K562 (cell line): ENCODE measurements around the gene EVC.

Source experiments
- BRCA1 ChIP-seq, 2 experiments: fragments of 450-650 bp in 1 of 2; sonication (generic) in 1 of 2; formaldehyde crosslinking in 1 of 2; IDR thresholded peaks; 2 replicates each; pipeline versions ENCODE4 v1.5.0 to v1.6.1; 2017 to 2020; ENCODE audit warnings: mild to moderate bottlenecking in 1 of 2, missing genetic modification reagents in 1 of 2
- CBX5 ChIP-seq: IDR thresholded peaks from 2 replicates; pipeline ENCODE4 v1.6.1; 2014; ENCODE audit warnings: low read depth, borderline replicate concordance
- HDAC2 ChIP-seq: fragments of 450-650 bp; IDR thresholded peaks from 2 replicates; pipeline ENCODE4 v1.6.1; 2016; ENCODE audit warnings: mild to moderate bottlenecking
- HOXB6 ChIP-seq: fragments of 250-450 bp; sonication (Bioruptor Pico); IDR thresholded peaks from 2 replicates; pipeline ENCODE4 v1.5.1; 2022; ENCODE audit warnings: mild to moderate bottlenecking, borderline replicate concordance
- POLR2A ChIP-seq: fragments of 450-650 bp; conservative IDR thresholded peaks from 2 replicates; pipeline ENCODE4 v1.6.1; 2016
- POLR2AphosphoS5 ChIP-seq: IDR thresholded peaks from 2 replicates; pipeline ENCODE4 v1.6.1; 2011; ENCODE audit warnings: mild to moderate bottlenecking, low read depth, low read length, moderate library complexity; ENCODE audit not compliant: control insufficient read depth, insufficient read depth
- YY1 ChIP-seq, 3 experiments: IDR thresholded peaks; 2 replicates each; pipeline ENCODE4 v1.6.1; 2011; ENCODE audit warnings: low read length in 2 of 3, mild to moderate bottlenecking in 2 of 3, moderate library complexity in 2 of 3, borderline replicate concordance in 1 of 3, control low read depth in 1 of 3, low read depth in 1 of 3; ENCODE audit not compliant: insufficient read depth in 3 of 3, insufficient replicate concordance in 2 of 3, control insufficient read depth in 1 of 3, insufficient read length in 1 of 3; ENCODE audit errors: extremely low read depth in 1 of 3
- ZZZ3 ChIP-seq: fragments of 450-650 bp; IDR thresholded peaks from 2 replicates; pipeline ENCODE4 v1.6.1; 2016; ENCODE audit warnings: antibody characterized with exemption, mild to moderate bottlenecking, moderate library complexity
- TF ChIP-seq, protein P1 (sequence below): conservative IDR thresholded peaks from 2 replicates; pipeline ENCODE4 v1.6.1; 2011; ENCODE audit warnings: low read depth, mild to moderate bottlenecking, low read length; ENCODE audit not compliant: control insufficient read depth
- TF ChIP-seq, protein P2 (sequence below), 3 experiments: IDR thresholded peaks in 2 of 3; conservative IDR thresholded peaks in 1 of 3; 2 replicates each; pipeline ENCODE4 v1.5.1; 2011 to 2012; ENCODE audit warnings: low read length in 3 of 3, mild to moderate bottlenecking in 3 of 3, control low read depth in 2 of 3, improper control_type of control experiment in 1 of 3, inconsistent platforms in 1 of 3, low read depth in 1 of 3, mixed read lengths in 1 of 3, moderate library complexity in 1 of 3; ENCODE audit not compliant: insufficient read depth in 2 of 3
- TF ChIP-seq, protein P3 (sequence below): sonication (generic); formaldehyde crosslinking; IDR thresholded peaks from 2 replicates; pipeline ENCODE4 v1.5.0; 2020; ENCODE audit warnings: missing genetic modification reagents
- TF ChIP-seq, protein P4 (sequence below), 3 experiments: fragments of 200-800 bp in 1 of 3; fragments of 250-450 bp in 1 of 3; fragments of 450-650 bp in 1 of 3; sonication (Bioruptor Pico) in 1 of 3; sonication (Bioruptor generic) in 1 of 3; formaldehyde crosslinking in 1 of 3; IDR thresholded peaks; 2 replicates each; pipeline versions ENCODE4 v1.6.1 to v1.8.0; 2016 to 2022; ENCODE audit warnings: mild to moderate bottlenecking in 2 of 3, missing genetic modification characterization in 2 of 3, missing compliant biosample characterization in 1 of 3, moderate library complexity in 1 of 3
- TF ChIP-seq, protein P5 (sequence below): fragments of 450-650 bp; conservative IDR thresholded peaks from 2 replicates; pipeline ENCODE4 v1.6.1; 2016; ENCODE audit warnings: missing genetic modification characterization, low read depth, mild to moderate bottlenecking, missing compliant biosample characterization, moderate library complexity

DNA sequence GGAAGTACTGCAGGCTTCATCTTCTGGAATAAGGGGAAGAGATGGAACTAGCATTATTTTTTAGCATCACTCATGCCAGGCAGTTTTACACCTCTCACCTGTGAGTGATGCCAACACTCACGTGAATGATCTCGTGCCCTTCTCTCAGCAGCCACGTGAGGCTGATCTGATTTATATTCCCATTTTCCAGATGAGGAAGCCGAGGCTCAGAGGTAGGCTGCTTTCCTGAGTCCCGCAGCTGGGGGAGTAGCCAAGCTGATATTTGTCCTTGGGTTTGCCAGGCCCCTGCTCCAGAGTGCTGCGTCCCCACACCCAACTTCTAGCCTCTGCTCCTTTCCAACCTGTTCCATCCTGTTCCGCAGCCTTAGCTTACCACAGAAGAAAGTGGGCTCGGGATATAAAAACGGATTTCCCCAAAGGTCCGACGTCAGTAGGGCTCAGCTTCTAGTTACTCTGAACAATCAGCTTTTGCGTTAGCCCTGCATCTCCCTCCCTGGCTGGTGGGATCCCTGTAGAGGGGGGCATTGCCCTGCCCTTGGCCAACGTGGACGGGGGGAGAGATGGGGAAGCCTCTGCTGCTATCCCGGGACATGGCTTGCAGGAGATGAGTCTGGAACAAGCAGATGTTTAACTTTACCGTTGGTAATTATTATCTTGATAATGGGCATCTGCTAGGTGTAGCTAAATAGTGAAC, 9.3 kb downstream of the EVC start:
- TF ChIP-seq, protein P1, sequence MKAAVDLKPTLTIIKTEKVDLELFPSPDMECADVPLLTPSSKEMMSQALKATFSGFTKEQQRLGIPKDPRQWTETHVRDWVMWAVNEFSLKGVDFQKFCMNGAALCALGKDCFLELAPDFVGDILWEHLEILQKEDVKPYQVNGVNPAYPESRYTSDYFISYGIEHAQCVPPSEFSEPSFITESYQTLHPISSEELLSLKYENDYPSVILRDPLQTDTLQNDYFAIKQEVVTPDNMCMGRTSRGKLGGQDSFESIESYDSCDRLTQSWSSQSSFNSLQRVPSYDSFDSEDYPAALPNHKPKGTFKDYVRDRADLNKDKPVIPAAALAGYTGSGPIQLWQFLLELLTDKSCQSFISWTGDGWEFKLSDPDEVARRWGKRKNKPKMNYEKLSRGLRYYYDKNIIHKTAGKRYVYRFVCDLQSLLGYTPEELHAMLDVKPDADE = no peak
- TF ChIP-seq, protein P2, sequence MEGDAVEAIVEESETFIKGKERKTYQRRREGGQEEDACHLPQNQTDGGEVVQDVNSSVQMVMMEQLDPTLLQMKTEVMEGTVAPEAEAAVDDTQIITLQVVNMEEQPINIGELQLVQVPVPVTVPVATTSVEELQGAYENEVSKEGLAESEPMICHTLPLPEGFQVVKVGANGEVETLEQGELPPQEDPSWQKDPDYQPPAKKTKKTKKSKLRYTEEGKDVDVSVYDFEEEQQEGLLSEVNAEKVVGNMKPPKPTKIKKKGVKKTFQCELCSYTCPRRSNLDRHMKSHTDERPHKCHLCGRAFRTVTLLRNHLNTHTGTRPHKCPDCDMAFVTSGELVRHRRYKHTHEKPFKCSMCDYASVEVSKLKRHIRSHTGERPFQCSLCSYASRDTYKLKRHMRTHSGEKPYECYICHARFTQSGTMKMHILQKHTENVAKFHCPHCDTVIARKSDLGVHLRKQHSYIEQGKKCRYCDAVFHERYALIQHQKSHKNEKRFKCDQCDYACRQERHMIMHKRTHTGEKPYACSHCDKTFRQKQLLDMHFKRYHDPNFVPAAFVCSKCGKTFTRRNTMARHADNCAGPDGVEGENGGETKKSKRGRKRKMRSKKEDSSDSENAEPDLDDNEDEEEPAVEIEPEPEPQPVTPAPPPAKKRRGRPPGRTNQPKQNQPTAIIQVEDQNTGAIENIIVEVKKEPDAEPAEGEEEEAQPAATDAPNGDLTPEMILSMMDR (IDR thresholded peaks at IDR 0.05 in 2 of 3, conservative IDR thresholded peaks at IDR 0.05 in 1 of 3; ENCODE audit: insufficient read depth in 2 of 3, low read depth in 1 of 3, low read length in 3 of 3) = no peak
- no peak for TF ChIP-seq BRCA1 (IDR thresholded peaks at IDR 0.05)
- no peak for TF ChIP-seq BRCA1 (CRISPR knock-in tag; IDR thresholded peaks at IDR 0.05)
- no peak for TF ChIP-seq HOXB6 (CRISPR knock-in tag)
- TF ChIP-seq POLR2AphosphoS5 = no peak
- no peak for TF ChIP-seq YY1 (IDR thresholded peaks at IDR 0.05; ENCODE audit: borderline replicate concordance in 1 of 3, control insufficient read depth in 1 of 3, extremely low read depth in 1 of 3, insufficient read depth in 3 of 3, insufficient read length in 1 of 3, insufficient replicate concordance in 2 of 3, low read depth in 1 of 3, low read length in 2 of 3)
- TF ChIP-seq, protein P3, sequence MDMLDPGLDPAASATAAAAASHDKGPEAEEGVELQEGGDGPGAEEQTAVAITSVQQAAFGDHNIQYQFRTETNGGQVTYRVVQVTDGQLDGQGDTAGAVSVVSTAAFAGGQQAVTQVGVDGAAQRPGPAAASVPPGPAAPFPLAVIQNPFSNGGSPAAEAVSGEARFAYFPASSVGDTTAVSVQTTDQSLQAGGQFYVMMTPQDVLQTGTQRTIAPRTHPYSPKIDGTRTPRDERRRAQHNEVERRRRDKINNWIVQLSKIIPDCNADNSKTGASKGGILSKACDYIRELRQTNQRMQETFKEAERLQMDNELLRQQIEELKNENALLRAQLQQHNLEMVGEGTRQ (CRISPR knock-in tag) = no peak
- no peak for TF ChIP-seq ZZZ3
- TF ChIP-seq CBX5 = no peak
- no peak for TF ChIP-seq HDAC2
- TF ChIP-seq, protein P4, sequence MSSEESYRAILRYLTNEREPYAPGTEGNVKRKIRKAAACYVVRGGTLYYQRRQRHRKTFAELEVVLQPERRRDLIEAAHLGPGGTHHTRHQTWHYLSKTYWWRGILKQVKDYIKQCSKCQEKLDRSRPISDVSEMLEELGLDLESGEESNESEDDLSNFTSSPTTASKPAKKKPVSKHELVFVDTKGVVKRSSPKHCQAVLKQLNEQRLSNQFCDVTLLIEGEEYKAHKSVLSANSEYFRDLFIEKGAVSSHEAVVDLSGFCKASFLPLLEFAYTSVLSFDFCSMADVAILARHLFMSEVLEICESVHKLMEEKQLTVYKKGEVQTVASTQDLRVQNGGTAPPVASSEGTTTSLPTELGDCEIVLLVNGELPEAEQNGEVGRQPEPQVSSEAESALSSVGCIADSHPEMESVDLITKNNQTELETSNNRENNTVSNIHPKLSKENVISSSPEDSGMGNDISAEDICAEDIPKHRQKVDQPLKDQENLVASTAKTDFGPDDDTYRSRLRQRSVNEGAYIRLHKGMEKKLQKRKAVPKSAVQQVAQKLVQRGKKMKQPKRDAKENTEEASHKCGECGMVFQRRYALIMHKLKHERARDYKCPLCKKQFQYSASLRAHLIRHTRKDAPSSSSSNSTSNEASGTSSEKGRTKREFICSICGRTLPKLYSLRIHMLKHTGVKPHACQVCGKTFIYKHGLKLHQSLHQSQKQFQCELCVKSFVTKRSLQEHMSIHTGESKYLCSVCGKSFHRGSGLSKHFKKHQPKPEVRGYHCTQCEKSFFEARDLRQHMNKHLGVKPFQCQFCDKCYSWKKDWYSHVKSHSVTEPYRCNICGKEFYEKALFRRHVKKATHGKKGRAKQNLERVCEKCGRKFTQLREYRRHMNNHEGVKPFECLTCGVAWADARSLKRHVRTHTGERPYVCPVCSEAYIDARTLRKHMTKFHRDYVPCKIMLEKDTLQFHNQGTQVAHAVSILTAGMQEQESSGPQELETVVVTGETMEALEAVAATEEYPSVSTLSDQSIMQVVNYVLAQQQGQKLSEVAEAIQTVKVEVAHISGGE (CRISPR knock-in tag; IDR thresholded peaks at IDR 0.05) = no peak
- no peak for TF ChIP-seq POLR2A
- TF ChIP-seq, protein P5, sequence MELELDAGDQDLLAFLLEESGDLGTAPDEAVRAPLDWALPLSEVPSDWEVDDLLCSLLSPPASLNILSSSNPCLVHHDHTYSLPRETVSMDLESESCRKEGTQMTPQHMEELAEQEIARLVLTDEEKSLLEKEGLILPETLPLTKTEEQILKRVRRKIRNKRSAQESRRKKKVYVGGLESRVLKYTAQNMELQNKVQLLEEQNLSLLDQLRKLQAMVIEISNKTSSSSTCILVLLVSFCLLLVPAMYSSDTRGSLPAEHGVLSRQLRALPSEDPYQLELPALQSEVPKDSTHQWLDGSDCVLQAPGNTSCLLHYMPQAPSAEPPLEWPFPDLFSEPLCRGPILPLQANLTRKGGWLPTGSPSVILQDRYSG (tag) = no peak
